Subcutaneous preadipocyte (primary cell): ENCODE results near the gene GRK5. TPM values are rescaled to one million over a fixed set of nuclear protein-coding genes. Genes with fewer than 3 reads are reported as not detected.

Source experiments
- small RNA-seq: library from RNA; depleted of rRNA; stranded (forward); fragments of <200 nt; gene quantifications from one replicate; pipeline ENCODE3, GENCODE V24; 2012
- total RNA-seq: library from RNA; depleted of rRNA; stranded (reverse); fragments of >200 nt; gene quantifications from 2 replicates; pipeline ENCODE4 v1.2.3, GENCODE V29; 2012

Gene GRK5
- total RNA-seq = 12.5 and 21.1 TPM in 2 replicates

GRCh38 chr10:119207366-119207666, at the start of gene GRK5:
Gene GRK5, plus strand, starts transcription at chr10:119207571. Its CDS starts 347 bp downstream, at chr10:119207918.

GRCh38 chr10:119165171-119166117, 41.9 kb upstream of the GRK5 start, which contains the start of gene SFXN4:
Gene SFXN4, minus strand, starts transcription at chr10:119165714. Its CDS starts 67 bp downstream, at chr10:119165647.

DNA sequence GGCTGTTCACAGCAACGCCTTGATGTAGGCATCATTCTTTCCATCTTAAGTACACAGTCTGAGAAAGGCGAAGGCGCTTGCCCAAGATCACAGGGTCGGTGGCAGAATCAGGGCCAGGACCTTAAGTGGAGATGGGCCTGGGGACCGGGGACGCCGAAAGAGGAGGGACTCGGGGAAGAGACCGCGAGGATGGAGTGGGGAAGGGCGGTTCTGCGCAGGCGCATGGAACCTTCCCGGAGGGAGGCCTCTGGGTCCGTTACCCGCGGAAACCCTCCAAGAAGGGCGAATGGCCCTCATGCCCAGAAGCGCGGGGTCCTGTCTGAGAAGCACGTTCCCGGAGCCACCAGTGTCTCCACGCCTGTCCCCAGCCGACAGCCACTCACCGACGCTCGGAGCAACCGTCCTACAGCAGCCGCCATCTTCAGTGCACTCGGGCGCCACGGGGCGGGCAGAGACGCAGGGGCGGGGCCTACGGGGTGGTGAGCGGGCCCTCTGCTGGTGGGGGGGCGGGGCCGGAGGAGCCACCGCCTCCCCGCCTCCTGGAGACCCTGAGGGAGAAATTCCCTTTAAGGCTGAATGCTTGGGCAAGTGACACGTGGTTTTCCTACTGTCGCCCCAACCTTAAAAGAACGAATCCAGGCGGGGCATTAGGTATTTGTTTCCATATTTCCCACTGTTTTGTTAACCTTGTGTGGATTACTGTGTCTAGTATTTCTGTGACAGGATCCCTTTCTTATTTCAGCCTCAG, 28.8 kb upstream of the GRK5 start, which contains the start of gene PRDX3:
Gene PRDX3 (minus strand): TSS at position 441 of the 748 bp plus-strand sequence. CDS start 22 bp downstream, at position 419.

Small RNAs within 50 kb of the gene (small RNA-seq; reads per million reads assigned to genes)
- gene MIR4681 (not detected), gene RN7SL749P (not detected)

Other genes starting within 250 kb of the GRK5 start
- gene NANOS1, start 177.9 kb upstream of the GRK5 start, total RNA-seq = 0.73 and 1.2 TPM in 2 replicates
- 109 and 158 TPM in 2 replicates for gene EIF3A, start 126.8 kb upstream of the GRK5 start, total RNA-seq
- gene DENND10, start 103.5 kb upstream of the GRK5 start, total RNA-seq = 36.0 and 45.2 TPM in 2 replicates
- gene SFXN4, start 41.9 kb upstream of the GRK5 start, total RNA-seq = 13.6 and 19.0 TPM in 2 replicates
- 145 and 149 TPM in 2 replicates for gene PRDX3, start 28.8 kb upstream of the GRK5 start, total RNA-seq